Fibroblast of lung (primary cell): ENCODE results near the gene IQSEC3. TPM values are rescaled to one million over a fixed set of nuclear protein-coding genes. Genes with fewer than 3 reads are reported as not detected.

Experiments used
- DNase-seq, 2 donors: peaks; one replicate each; pipeline versions ENCODE4 v3.0.0 to v3.0.0-alpha.2; 2010; ENCODE audit warnings: low read depth in 2 of 2
- H2AFZ ChIP-seq: 2 replicates; pipeline ENCODE4 v1.5.1; 2012; ENCODE audit warnings: low read length, control low read depth, inconsistent platforms
- H3K27ac ChIP-seq: 2 replicates; pipeline ENCODE4 v1.5.1; 2011; ENCODE audit warnings: low read length, control low read depth; ENCODE audit not compliant: insufficient read depth
- H3K27me3 ChIP-seq: 2 replicates; pipeline ENCODE4 v1.5.1; 2011; ENCODE audit warnings: mild to moderate bottlenecking, low read length; ENCODE audit not compliant: control insufficient read depth, insufficient read depth
- H3K36me3 ChIP-seq: 2 replicates; pipeline ENCODE4 v1.5.1; 2011; ENCODE audit warnings: low read length; ENCODE audit not compliant: control insufficient read depth, insufficient read depth
- H3K4me1 ChIP-seq: 2 replicates; pipeline ENCODE4 v1.5.1; 2011; ENCODE audit warnings: low read length; ENCODE audit not compliant: control insufficient read depth, insufficient read depth; ENCODE audit errors: extremely low read depth
- H3K4me2 ChIP-seq: 2 replicates; pipeline ENCODE4 v1.5.1; 2011; ENCODE audit warnings: low read length, control low read depth; ENCODE audit not compliant: insufficient read depth; ENCODE audit errors: extremely low read depth
- H3K4me3 ChIP-seq, 4 experiments: fragments of 200-600 bp in 1 of 4; sonication (generic) in 1 of 4; replicated peaks in 1 of 4; 2 replicates each; pipeline ENCODE4 v1.5.1; 2011 to 2016; ENCODE audit warnings: low read length in 4 of 4, low read depth in 3 of 4, mild to moderate bottlenecking in 3 of 4, control low read depth in 2 of 4, inconsistent platforms in 1 of 4, mixed read lengths in 1 of 4; ENCODE audit not compliant: insufficient read depth in 1 of 4; ENCODE audit errors: control extremely low read depth in 1 of 4
- H3K79me2 ChIP-seq: 2 replicates; pipeline ENCODE4 v1.5.1; 2012; ENCODE audit warnings: mild to moderate bottlenecking, low read length, inconsistent platforms; ENCODE audit not compliant: control insufficient read depth, insufficient read depth
- H3K9ac ChIP-seq: 2 replicates; pipeline ENCODE4 v1.5.1; 2011; ENCODE audit warnings: mild to moderate bottlenecking, low read length, control low read depth; ENCODE audit not compliant: insufficient read depth
- H3K9me3 ChIP-seq: 2 replicates; pipeline ENCODE4 v1.5.1; 2012; ENCODE audit warnings: low read depth, low read length; ENCODE audit not compliant: control insufficient read depth, insufficient read depth
- H4K20me1 ChIP-seq: 2 replicates; pipeline ENCODE4 v1.5.1; 2011; ENCODE audit warnings: low read length; ENCODE audit not compliant: control insufficient read depth, insufficient read depth; ENCODE audit errors: extremely low read depth
- CTCF ChIP-seq, 2 donors: IDR thresholded peaks in 1 of 2; conservative IDR thresholded peaks in 1 of 2; 1 replicate in 1 of 2; 2 replicates in 1 of 2; pipeline ENCODE4 v1.5.1; 2011 to 2012; ENCODE audit warnings: low read length in 2 of 2, control low read depth in 1 of 2, inconsistent platforms in 1 of 2, low read depth in 1 of 2, mild to moderate bottlenecking in 1 of 2
- EZH2 ChIP-seq: IDR thresholded peaks from 2 replicates; pipeline ENCODE4 v1.5.1; 2012; ENCODE audit warnings: low read length, control low read depth, mild to moderate bottlenecking; ENCODE audit errors: missing control alignments
- polyA plus RNA-seq, 2 donors: library from polyadenylated mRNA; depleted of rRNA in 1 of 2; stranded (reverse) in 1 of 2; unstranded in 1 of 2; fragments of >200 nt; gene quantifications; 2 replicates each; pipeline ENCODE4 v1.2.1, GENCODE V29; 2011 to 2012; ENCODE audit warnings: missing spikeins in 1 of 2
- total RNA-seq: library from RNA; depleted of rRNA; stranded (reverse); fragments of >200 nt; gene quantifications from 2 replicates; pipeline ENCODE4 v1.2.1, GENCODE V29; 2014

Gene IQSEC3
- total and polyA plus RNA-seq, 2 donors (not counting 1 experiment from before 2014, with no cell fraction given): 0.14 to 1.3 TPM

- Histone ChIP-seq H3K4me3 (no peak overlapping the region), H4K20me1 (no peaks in the 10 kb centered on the region), H3K4me2 (no peak overlapping the region), H3K79me2 (no peaks in the 10 kb centered on the region), H3K9ac (no peak overlapping the region), H2AFZ (no peak overlapping the region), H3K9me3 (no peaks in the 10 kb centered on the region), H3K4me1 (no peaks in the 10 kb centered on the region), H3K36me3 (no peaks in the 10 kb centered on the region), H3K27ac (no peak overlapping the region), H3K27me3 (peaks cover 17% of the 10 kb centered on the region)
- TF ChIP-seq EZH2 (no peak), CTCF (conservative IDR thresholded peaks at IDR 0.05 in 1 of 2, IDR thresholded peaks at IDR 0.05 in 1 of 2; ENCODE audit: low read depth in 1 of 2, low read length in 2 of 2) (no peak)
- peak in 1 of 2 donors; percentile 28 for DNase-seq
These were observed 146.4 kb downstream of the IQSEC3 start for GRCh38 chr12:212715-213526.

GRCh38 chr12:213527-213932 is 147.0 kb downstream of the IQSEC3 start:
- Histone ChIP-seq H4K20me1 (no peaks in the 10 kb centered on the region), H3K36me3 (no peaks in the 10 kb centered on the region), H3K27me3 (peaks cover 17% of the 10 kb centered on the region), H3K4me2 (no peak overlapping the region), H3K9ac (no peak overlapping the region), H3K9me3 (no peaks in the 10 kb centered on the region), H3K4me1 (no peaks in the 10 kb centered on the region), H3K27ac (no peak overlapping the region), H3K4me3 (no peak overlapping the region), H2AFZ (no peak overlapping the region), H3K79me2 (no peaks in the 10 kb centered on the region)
- TF ChIP-seq EZH2: no peak
- TF ChIP-seq CTCF (conservative IDR thresholded peaks at IDR 0.05 in 1 of 2, IDR thresholded peaks at IDR 0.05 in 1 of 2; ENCODE audit: low read depth in 1 of 2, low read length in 2 of 2): no peak
- no peak for DNase-seq

- H3K4me3 ChIP-seq: no peak within 1 kb of the TSS
- H3K79me2 ChIP-seq: no peaks in the 10 kb centered on the region
- H3K9ac ChIP-seq: no peak within 1 kb of the TSS
- H3K9me3 ChIP-seq: no peaks in the 10 kb centered on the region
- DNase-seq: no peak
- no peaks in the 10 kb centered on the region for H4K20me1 ChIP-seq
- H3K27ac ChIP-seq: no peak within 1 kb of the TSS
- H3K27me3 ChIP-seq: peaks cover 17% of the 10 kb centered on the region
- H2AFZ ChIP-seq: no peak within 1 kb of the TSS
- no peaks in the 10 kb centered on the region for H3K36me3 ChIP-seq
- H3K4me1 ChIP-seq: no peaks in the 10 kb centered on the region
- TF ChIP-seq EZH2: peak; percentile 23
- TF ChIP-seq CTCF (conservative IDR thresholded peaks at IDR 0.05 in 1 of 2, IDR thresholded peaks at IDR 0.05 in 1 of 2; ENCODE audit: low read depth in 1 of 2, low read length in 2 of 2): no peak
- no peak within 1 kb of the TSS for H3K4me2 ChIP-seq
These were observed 147.6 kb downstream of the IQSEC3 start, which contains the start of gene SLC6A12 for GRCh38 chr12:214003-214741. Gene SLC6A12 (minus strand): TSS chr12:214157. CDS start chr12:209986, 4,171 bp downstream.
